ENCODE results near the gene RNU1-2.

GRCh38 chr1:16921391-16922185, 25.8 kb downstream of the RNU1-2 start, which contains the start of gene CROCC:
- TF ChIP-seq POLR2AphosphoS5 (IDR thresholded peaks at IDR 0.05; ENCODE audit: low read depth) (no peak), GABPA (IDR thresholded peaks at IDR 0.05; ENCODE audit: low read depth) (no peak)
